HCT116 (cell line): ENCODE data around the gene ZNF322. TPM values are rescaled to one million over a fixed set of nuclear protein-coding genes. Genes with fewer than 3 reads are reported as not detected.

Experiments
- ATAC-seq: fragments of 200-7000 bp; cut with Tn5 transposase; 2 replicates; pipeline ENCODE4 v1.9.1; 2020; ENCODE audit warnings: mild to moderate bottlenecking, moderate library complexity
- BruUV-seq: library from RNA; stranded (reverse); fragments of 400-500 nt; replicated peaks from 2 replicates; lab custom pipeline; 2021; lab: Mats Ljungman, UMichigan
- CTCF ChIA-PET: fragments of 300-600 bp; sonication (Branson Sonifier 250); formaldehyde crosslinking; loops from one replicate; lab custom pipeline; 2021; ENCODE audit warnings: antibody characterized with exemption; lab: Charles Lee
- POLR2A ChIA-PET: fragments of 300-600, 350-600 bp; sonication (Branson Sonifier 250); formaldehyde crosslinking; loops from one replicate; lab custom pipeline; 2021; ENCODE audit warnings: antibody characterized with exemption; lab: Charles Lee
- RAD21 ChIA-PET, 2 experiments: fragments of 300-600 bp; sonication (Branson Sonifier 250); formaldehyde crosslinking; loops; one replicate each; lab custom pipeline; 2023; ENCODE audit warnings: low total read pairs in 2 of 2; ENCODE audit not compliant: uncharacterized antibody in 2 of 2, unreplicated experiment in 2 of 2, low non-redundant PET in 1 of 2; lab: Charles Lee
- DNase-seq: peaks from one replicate; pipeline ENCODE4 v3.0.0-alpha.2; 2010; ENCODE audit warnings: low read depth, low spot score
- H2AFZ ChIP-seq: fragments of 200-600 bp; shearing (Covaris generic), sonication (generic); 2 replicates; pipeline ENCODE4 v1.6.1; 2017; ENCODE audit warnings: low read depth, mixed run types, mixed read lengths, antibody characterized with exemption, low read length; ENCODE audit not compliant: poor library complexity, severe bottlenecking
- H3K27ac ChIP-seq: 2 replicates; pipeline ENCODE4 v1.5.1; 2012; ENCODE audit warnings: low read depth, low read length
- H3K27me3 ChIP-seq: fragments of 200-600 bp; sonication (generic); 2 replicates; pipeline ENCODE4 v1.6.1; 2016; ENCODE audit warnings: mixed run types, low read length, mixed read lengths; ENCODE audit not compliant: insufficient read depth
- H3K36me3 ChIP-seq, 2 experiments: fragments of 200-500 bp in 1 of 2; fragments of 200-600 bp in 1 of 2; sonication (Bioruptor generic) in 1 of 2; sonication (generic) in 1 of 2; 2 replicates each; pipeline versions ENCODE4 v1.5.1 to v1.6.1; 2014 to 2016; ENCODE audit warnings: low read length in 2 of 2, inconsistent platforms in 1 of 2, mixed read lengths in 1 of 2, mixed run types in 1 of 2; ENCODE audit not compliant: insufficient read depth in 2 of 2, control insufficient read depth in 1 of 2
- H3K4me1 ChIP-seq, 2 experiments: fragments of 200-600 bp in 1 of 2; sonication (generic) in 1 of 2; 2 replicates each; pipeline versions ENCODE4 v1.5.1 to v1.6.1; 2012 to 2017; ENCODE audit warnings: low read length in 2 of 2, inconsistent platforms in 1 of 2, mild to moderate bottlenecking in 1 of 2, mixed read lengths in 1 of 2, mixed run types in 1 of 2, moderate library complexity in 1 of 2; ENCODE audit not compliant: insufficient read depth in 2 of 2, control insufficient read depth in 1 of 2
- H3K4me2 ChIP-seq: fragments of 200-600 bp; sonication (generic); 2 replicates; pipeline ENCODE4 v1.6.1; 2017; ENCODE audit warnings: mixed run types, low read length, mixed read lengths
- H3K4me3 ChIP-seq, 2 experiments: fragments of 200-600 bp in 1 of 2; sonication (generic) in 1 of 2; replicated peaks in 1 of 2; 2 replicates each; pipeline ENCODE4 v1.5.1; 2011 to 2016; ENCODE audit warnings: low read length in 2 of 2, control low read depth in 1 of 2, low read depth in 1 of 2, mild to moderate bottlenecking in 1 of 2, mixed read lengths in 1 of 2, mixed run types in 1 of 2
- H3K79me2 ChIP-seq: fragments of 200-600 bp; sonication (generic); 2 replicates; pipeline ENCODE4 v1.6.1; 2017; ENCODE audit warnings: mild to moderate bottlenecking, mixed run types, low read length, moderate library complexity, mixed read lengths; ENCODE audit not compliant: insufficient read depth
- H3K9ac ChIP-seq: fragments of 200-600 bp; sonication (generic); 2 replicates; pipeline ENCODE4 v1.6.1; 2016; ENCODE audit warnings: low read length, mixed read lengths
- H3K9me2 ChIP-seq: fragments of 200-600 bp; sonication (generic), shearing (Covaris generic); 2 replicates; pipeline ENCODE4 v1.6.1; 2017; ENCODE audit warnings: mixed run types, mild to moderate bottlenecking, moderate library complexity; ENCODE audit not compliant: insufficient read depth
- H3K9me3 ChIP-seq, 2 experiments: fragments of 200-500 bp in 1 of 2; fragments of 200-600 bp in 1 of 2; sonication (Bioruptor generic) in 1 of 2; sonication (generic) in 1 of 2; 2 replicates each; pipeline ENCODE4 v1.6.1; 2014 to 2017; ENCODE audit warnings: low read length in 2 of 2, mixed read lengths in 2 of 2, inconsistent platforms in 1 of 2, low read depth in 1 of 2, mild to moderate bottlenecking in 1 of 2, mixed run types in 1 of 2, moderate library complexity in 1 of 2; ENCODE audit not compliant: control insufficient read depth in 1 of 2, insufficient read depth in 1 of 2
- H4K20me1 ChIP-seq: fragments of 200-600 bp; sonication (generic), shearing (Covaris generic); 2 replicates; pipeline ENCODE4 v1.6.1; 2017; ENCODE audit warnings: mixed run types, mild to moderate bottlenecking, moderate library complexity; ENCODE audit not compliant: insufficient read depth
- ELF1 ChIP-seq: IDR thresholded peaks from 2 replicates; pipeline ENCODE4 v1.6.1; 2012; ENCODE audit warnings: low read depth, borderline replicate concordance
- EZH2phosphoT487 ChIP-seq: fragments of 200-600 bp; IDR thresholded peaks from 2 replicates; pipeline ENCODE4 v1.6.1; 2018; ENCODE audit warnings: antibody characterized with exemption, borderline replicate concordance
- FOSL1 ChIP-seq: IDR thresholded peaks from 2 replicates; pipeline ENCODE4 v1.6.1; 2012; ENCODE audit warnings: low read depth
- POLR2AphosphoS5 ChIP-seq: IDR thresholded peaks from 2 replicates; pipeline ENCODE4 v1.6.1; 2011; ENCODE audit warnings: mild to moderate bottlenecking, low read depth, low read length, moderate library complexity
- RAD21 ChIP-seq: IDR thresholded peaks from 2 replicates; pipeline ENCODE4 v1.6.1; 2012; ENCODE audit warnings: low read depth, mild to moderate bottlenecking
- ZNF274 ChIP-seq: fragments of 200-500 bp; sonication (Bioruptor generic); IDR thresholded peaks from 2 replicates; pipeline ENCODE4 v1.6.1; 2014; ENCODE audit warnings: mild to moderate bottlenecking, low read depth, low read length, inconsistent platforms
- intact Hi-C: fragments of 100-400 bp; cut with micrococcal nuclease; formaldehyde crosslinking; loops from 2 replicates; pipeline ENCODE4 v1.10.0; 2022
- total RNA-seq: library from RNA; stranded (reverse); gene quantifications from one replicate; pipeline ENCODE4 v1.2.1, GENCODE V29; 2021; ENCODE audit not compliant: unreplicated experiment
- TF ChIP-seq, protein P1 (sequence below): IDR thresholded peaks from 2 replicates; pipeline ENCODE4 v1.6.1; 2011; ENCODE audit warnings: mild to moderate bottlenecking, low read length, moderate library complexity; ENCODE audit not compliant: insufficient replicate concordance; ENCODE audit errors: extremely low read depth
- TF ChIP-seq, protein P2 (sequence below): IDR thresholded peaks from 2 replicates; pipeline ENCODE4 v1.6.1; 2012; ENCODE audit warnings: low read depth
- TF ChIP-seq, protein P3 (sequence below): IDR thresholded peaks from 2 replicates; pipeline ENCODE4 v1.6.1; 2012

The ZNF322 gene
- total RNA-seq, 1 experiment from 2014 or later: 22.9 TPM

DNA sequence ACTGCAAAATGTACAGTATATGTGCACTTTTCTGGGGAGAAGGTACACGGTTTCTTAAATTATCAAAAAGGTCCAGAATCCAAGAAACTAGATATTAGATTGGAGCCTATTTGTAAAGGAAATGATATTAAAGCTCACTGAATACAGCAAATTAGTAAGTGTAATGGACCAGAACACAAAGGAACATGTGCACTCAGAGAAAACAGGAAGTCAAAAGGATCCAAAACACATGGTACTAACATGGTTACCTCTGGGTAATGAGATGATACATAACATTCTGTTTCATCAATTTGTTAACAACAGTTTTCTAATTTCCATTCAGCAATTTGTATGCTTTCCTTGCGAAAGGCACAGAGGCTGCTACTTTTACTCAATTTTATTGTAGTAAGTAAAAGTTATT is 18.7 kb downstream of the ZNF322 start:
- ChIA-PET CTCF (no interaction called here), RAD21 (no interaction called here)

More for the DNA sequence above, 18.7 kb downstream of the ZNF322 start:
- H3K4me2 ChIP-seq: no peak overlapping the region
- no TSS peak for BruUV-seq
- H3K9ac ChIP-seq: no peak overlapping the region
- no peaks in the 10 kb centered on the region for H3K27me3 ChIP-seq
- ATAC-seq (no peak), DNase-seq (no peak)
- H3K36me3 ChIP-seq: peaks cover 13 to 55% of the 10 kb centered on the region in 2 experiments
- no peak overlapping the region for H3K27ac ChIP-seq
- H3K9me2 ChIP-seq: no peaks in the 10 kb centered on the region
- POLR2A ChIA-PET: no interaction called here
- peaks cover 22 to 29% of the 10 kb centered on the region in 2 experiments; a peak in 3 of 4 replicates for H3K9me3 ChIP-seq
- H3K79me2 ChIP-seq: peaks cover 28% of the 10 kb centered on the region
- TF ChIP-seq RAD21 (no peak), ELF1 (no peak), EZH2phosphoT487 (no peak), FOSL1 (no peak), POLR2AphosphoS5 (no peak), ZNF274 (no peak)
- TF ChIP-seq, protein P1, sequence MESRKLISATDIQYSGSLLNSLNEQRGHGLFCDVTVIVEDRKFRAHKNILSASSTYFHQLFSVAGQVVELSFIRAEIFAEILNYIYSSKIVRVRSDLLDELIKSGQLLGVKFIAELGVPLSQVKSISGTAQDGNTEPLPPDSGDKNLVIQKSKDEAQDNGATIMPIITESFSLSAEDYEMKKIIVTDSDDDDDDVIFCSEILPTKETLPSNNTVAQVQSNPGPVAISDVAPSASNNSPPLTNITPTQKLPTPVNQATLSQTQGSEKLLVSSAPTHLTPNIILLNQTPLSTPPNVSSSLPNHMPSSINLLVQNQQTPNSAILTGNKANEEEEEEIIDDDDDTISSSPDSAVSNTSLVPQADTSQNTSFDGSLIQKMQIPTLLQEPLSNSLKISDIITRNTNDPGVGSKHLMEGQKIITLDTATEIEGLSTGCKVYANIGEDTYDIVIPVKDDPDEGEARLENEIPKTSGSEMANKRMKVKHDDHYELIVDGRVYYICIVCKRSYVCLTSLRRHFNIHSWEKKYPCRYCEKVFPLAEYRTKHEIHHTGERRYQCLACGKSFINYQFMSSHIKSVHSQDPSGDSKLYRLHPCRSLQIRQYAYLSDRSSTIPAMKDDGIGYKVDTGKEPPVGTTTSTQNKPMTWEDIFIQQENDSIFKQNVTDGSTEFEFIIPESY: no peak
- TF ChIP-seq, protein P2, sequence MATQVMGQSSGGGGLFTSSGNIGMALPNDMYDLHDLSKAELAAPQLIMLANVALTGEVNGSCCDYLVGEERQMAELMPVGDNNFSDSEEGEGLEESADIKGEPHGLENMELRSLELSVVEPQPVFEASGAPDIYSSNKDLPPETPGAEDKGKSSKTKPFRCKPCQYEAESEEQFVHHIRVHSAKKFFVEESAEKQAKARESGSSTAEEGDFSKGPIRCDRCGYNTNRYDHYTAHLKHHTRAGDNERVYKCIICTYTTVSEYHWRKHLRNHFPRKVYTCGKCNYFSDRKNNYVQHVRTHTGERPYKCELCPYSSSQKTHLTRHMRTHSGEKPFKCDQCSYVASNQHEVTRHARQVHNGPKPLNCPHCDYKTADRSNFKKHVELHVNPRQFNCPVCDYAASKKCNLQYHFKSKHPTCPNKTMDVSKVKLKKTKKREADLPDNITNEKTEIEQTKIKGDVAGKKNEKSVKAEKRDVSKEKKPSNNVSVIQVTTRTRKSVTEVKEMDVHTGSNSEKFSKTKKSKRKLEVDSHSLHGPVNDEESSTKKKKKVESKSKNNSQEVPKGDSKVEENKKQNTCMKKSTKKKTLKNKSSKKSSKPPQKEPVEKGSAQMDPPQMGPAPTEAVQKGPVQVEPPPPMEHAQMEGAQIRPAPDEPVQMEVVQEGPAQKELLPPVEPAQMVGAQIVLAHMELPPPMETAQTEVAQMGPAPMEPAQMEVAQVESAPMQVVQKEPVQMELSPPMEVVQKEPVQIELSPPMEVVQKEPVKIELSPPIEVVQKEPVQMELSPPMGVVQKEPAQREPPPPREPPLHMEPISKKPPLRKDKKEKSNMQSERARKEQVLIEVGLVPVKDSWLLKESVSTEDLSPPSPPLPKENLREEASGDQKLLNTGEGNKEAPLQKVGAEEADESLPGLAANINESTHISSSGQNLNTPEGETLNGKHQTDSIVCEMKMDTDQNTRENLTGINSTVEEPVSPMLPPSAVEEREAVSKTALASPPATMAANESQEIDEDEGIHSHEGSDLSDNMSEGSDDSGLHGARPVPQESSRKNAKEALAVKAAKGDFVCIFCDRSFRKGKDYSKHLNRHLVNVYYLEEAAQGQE: no peak
- TF ChIP-seq, protein P3, sequence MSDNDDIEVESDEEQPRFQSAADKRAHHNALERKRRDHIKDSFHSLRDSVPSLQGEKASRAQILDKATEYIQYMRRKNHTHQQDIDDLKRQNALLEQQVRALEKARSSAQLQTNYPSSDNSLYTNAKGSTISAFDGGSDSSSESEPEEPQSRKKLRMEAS: no peak
- intact Hi-C loops: no loop called here
- no peaks in the 10 kb centered on the region for H3K4me1 ChIP-seq
- H4K20me1 ChIP-seq: no peaks in the 10 kb centered on the region
- no peak overlapping the region for H2AFZ ChIP-seq
- no peak overlapping the region for H3K4me3 ChIP-seq
